Prostate gland (tissue), 2 donors: ENCODE results near the gene CPNE2. TPM values are rescaled to one million over a fixed set of nuclear protein-coding genes. Genes with fewer than 3 reads are reported as not detected.

Source experiments
- DNase-seq: peaks from one replicate; pipeline ENCODE4 v3.0.0-alpha.2; 2019; ENCODE audit warnings: low spot score
- H3K27ac ChIP-seq, 2 donors: fragments of 200-600 bp; sonication (generic); 2 replicates each; pipeline ENCODE4 v1.5.1; 2017 to 2019
- H3K27me3 ChIP-seq: fragments of 200-600 bp; sonication (generic); replicated peaks from 2 replicates; pipeline ENCODE4 v1.5.1; 2019; ENCODE audit not compliant: insufficient read depth
- H3K36me3 ChIP-seq, 2 donors: fragments of 200-600 bp; sonication (generic); 1 replicate in 1 of 2; 2 replicates in 1 of 2; pipeline versions ENCODE4 v1.5.1 to v1.8.1; 2017 to 2019
- H3K4me1 ChIP-seq: fragments of 200-600 bp; sonication (generic); replicated peaks from 2 replicates; pipeline ENCODE4 v1.5.1; 2019
- H3K4me3 ChIP-seq, 2 donors: fragments of 200-600 bp; sonication (generic); 2 replicates each; pipeline ENCODE4 v1.5.1; 2017 to 2019
- H3K9me3 ChIP-seq: fragments of 200-600 bp; sonication (generic); 2 replicates; pipeline ENCODE4 v1.5.1; 2017
- POLR2A ChIP-seq: fragments of 450-650 bp; IDR thresholded peaks from one replicate; pipeline ENCODE4 v1.6.1; 2016; ENCODE audit warnings: antibody characterized with exemption, mild to moderate bottlenecking
- POLR2AphosphoS5 ChIP-seq: sonication (generic); formaldehyde crosslinking; IDR thresholded peaks from one replicate; pipeline ENCODE4 v1.6.1; 2017; ENCODE audit warnings: antibody characterized with exemption
- WGBS: methylation state at CpG from one replicate; pipeline ENCODE4 v1.1.5; 2018; 5-methylcytosine and 5-hydroxymethylcytosine counted together
- intact Hi-C: fragments of 100-400 bp; cut with DNase I; formaldehyde crosslinking; loops from one replicate; pipeline ENCODE4 v1.14.2; 2022
- total RNA-seq, 2 donors: library from RNA; depleted of rRNA; stranded (reverse); fragments of >200 nt; gene quantifications; one replicate each; pipeline ENCODE4 v1.1.0, GENCODE V29; 2016
- TF ChIP-seq, protein P1 (sequence below), 4 experiments: fragments of 200-600 bp in 2 of 4; fragments of 450-650 bp in 2 of 4; sonication (generic) in 2 of 4; IDR thresholded peaks; 1 replicate in 3 of 4; 2 replicates in 1 of 4; pipeline ENCODE4 v1.5.1; 2016 to 2019; ENCODE audit warnings: antibody characterized with exemption in 4 of 4, mild to moderate bottlenecking in 2 of 4, moderate library complexity in 2 of 4

The CPNE2 gene
- total RNA-seq, 2 donors from 2014 or later, result 22.3 to 23.3 TPM

DNA sequence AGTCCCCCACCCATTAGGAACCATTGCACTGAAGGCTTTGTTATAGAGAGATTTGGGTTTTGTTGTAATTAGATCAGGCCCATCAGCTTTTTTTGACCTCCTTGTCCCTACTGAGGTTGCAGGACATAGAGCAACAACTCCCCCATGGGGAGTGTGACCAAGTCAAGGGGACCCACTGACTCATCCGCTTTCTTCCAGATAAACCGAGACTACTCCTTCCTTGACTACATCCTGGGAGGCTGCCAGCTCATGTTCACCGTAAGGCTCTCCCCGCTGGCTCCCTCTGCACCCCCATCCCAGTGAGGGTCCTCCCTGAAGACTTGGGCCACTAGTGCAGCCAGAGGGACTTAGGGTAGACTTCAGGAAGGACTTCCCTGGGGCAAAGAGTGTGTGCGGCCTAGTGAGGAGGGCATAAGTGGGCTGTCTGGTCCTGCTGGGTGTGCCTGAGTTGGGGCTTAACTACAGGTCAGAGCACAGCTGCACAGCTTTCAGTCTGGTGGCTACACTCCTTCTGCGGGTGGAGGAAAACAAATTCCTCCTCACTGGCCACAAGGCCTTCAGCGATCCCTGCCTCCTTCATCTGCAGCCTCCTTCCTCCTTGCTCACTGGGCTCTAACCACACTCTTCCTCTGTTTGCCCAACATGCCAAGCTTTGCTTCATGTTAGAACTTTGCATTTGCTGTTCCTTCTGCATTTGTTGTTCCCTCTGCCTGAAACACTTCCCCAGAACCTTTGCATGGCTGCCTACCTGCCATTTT is 31.0 kb downstream of the CPNE2 start:
- H3K9me3 ChIP-seq, result no peaks in the 10 kb centered on the region
- intact Hi-C loops, result no loop called here
- no peak overlapping the region for H3K4me3 ChIP-seq
- H3K27me3 ChIP-seq, result no peaks in the 10 kb centered on the region
- H3K36me3 ChIP-seq, result peaks cover 0 to 3% of the 10 kb centered on the region in 2 donors
- H3K27ac ChIP-seq, result no peak overlapping the region
- TF ChIP-seq POLR2A (no peak), POLR2AphosphoS5 (no peak)
- TF ChIP-seq, protein P1, sequence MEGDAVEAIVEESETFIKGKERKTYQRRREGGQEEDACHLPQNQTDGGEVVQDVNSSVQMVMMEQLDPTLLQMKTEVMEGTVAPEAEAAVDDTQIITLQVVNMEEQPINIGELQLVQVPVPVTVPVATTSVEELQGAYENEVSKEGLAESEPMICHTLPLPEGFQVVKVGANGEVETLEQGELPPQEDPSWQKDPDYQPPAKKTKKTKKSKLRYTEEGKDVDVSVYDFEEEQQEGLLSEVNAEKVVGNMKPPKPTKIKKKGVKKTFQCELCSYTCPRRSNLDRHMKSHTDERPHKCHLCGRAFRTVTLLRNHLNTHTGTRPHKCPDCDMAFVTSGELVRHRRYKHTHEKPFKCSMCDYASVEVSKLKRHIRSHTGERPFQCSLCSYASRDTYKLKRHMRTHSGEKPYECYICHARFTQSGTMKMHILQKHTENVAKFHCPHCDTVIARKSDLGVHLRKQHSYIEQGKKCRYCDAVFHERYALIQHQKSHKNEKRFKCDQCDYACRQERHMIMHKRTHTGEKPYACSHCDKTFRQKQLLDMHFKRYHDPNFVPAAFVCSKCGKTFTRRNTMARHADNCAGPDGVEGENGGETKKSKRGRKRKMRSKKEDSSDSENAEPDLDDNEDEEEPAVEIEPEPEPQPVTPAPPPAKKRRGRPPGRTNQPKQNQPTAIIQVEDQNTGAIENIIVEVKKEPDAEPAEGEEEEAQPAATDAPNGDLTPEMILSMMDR (IDR thresholded peaks at IDR 0.05), result no peak
- no peak for DNase-seq
- H3K4me1 ChIP-seq, result no peaks in the 10 kb centered on the region
- 95% methylated on average over 7 of the region's 7 CpGs for WGBS

DNA sequence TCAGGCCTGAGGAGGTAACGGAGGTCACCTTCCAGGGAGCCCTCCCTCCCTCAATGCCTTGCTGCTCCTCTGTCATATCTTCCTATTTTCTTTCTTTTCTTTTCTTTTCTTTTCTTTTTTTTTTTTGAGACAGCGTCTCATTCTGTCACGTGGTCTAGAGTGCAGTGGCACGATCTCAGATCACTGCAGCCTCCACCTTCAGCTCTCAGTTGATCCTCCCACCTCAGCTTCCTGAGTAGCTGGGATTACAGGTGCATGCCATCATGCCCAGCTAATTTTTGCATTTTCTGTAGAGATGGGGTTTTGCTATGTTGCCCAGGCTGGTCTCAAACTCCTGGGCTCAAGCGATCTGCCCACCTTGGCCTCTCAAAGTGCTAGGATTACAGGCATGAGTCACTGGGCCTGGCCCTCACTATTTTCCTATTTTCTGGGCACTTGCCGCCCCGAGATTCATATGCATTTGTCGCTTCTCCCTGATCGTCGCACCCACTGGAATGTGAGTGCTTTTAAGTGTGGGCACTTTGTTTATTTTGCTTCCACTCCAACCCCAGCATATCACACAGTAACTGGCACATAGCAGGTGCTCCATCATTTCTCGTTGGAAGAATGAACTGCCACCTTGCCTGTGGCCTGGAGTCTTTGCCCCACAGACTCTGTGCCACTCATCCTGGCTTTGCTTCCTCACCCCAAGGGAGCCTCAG is 31.7 kb downstream of the CPNE2 start:
- Histone ChIP-seq H3K36me3 (peaks cover 0 to 3% of the 10 kb centered on the region in 2 donors), H3K27me3 (no peaks in the 10 kb centered on the region), H3K4me1 (no peaks in the 10 kb centered on the region), H3K9me3 (no peaks in the 10 kb centered on the region), H3K4me3 (no peak overlapping the region), H3K27ac (no peak overlapping the region)
- 57% methylated on average over 11 of the region's 11 CpGs for WGBS
- intact Hi-C loops, result no loop called here
- no peak for DNase-seq
- no peak for TF ChIP-seq POLR2A
- TF ChIP-seq POLR2AphosphoS5, result no peak
- TF ChIP-seq, protein P1 (IDR thresholded peaks at IDR 0.05), result no peak

DNA sequence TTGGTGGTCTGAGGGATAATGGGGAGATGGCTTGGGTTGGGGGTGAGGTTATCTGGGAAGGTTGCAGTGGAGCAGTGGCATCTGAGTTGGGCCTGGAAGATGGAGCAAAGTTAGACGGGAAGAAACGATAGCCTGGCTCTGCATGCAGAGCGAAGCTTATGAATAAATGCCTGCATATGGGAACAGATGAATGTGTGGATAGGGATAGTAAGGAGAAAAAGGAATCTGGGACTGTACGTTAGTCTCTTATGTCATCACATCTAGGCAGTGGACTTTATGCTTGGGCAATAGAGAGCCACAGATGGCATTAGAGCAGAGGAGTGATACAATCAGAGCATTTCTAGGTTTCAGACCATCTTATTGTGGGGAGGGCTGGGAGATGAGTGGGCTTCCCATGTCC is 33.0 kb downstream of the CPNE2 start:
- Histone ChIP-seq H3K9me3 (no peaks in the 10 kb centered on the region), H3K27me3 (no peaks in the 10 kb centered on the region), H3K36me3 (no peaks in the 10 kb centered on the region), H3K27ac (no peak overlapping the region), H3K4me3 (no peak overlapping the region), H3K4me1 (no peaks in the 10 kb centered on the region)
- no peak for DNase-seq
- intact Hi-C loops, result no loop called here
- 97% methylated on average over 4 of the region's 4 CpGs for WGBS
- TF ChIP-seq POLR2AphosphoS5, result no peak
- no peak for TF ChIP-seq POLR2A
- TF ChIP-seq, protein P1 (IDR thresholded peaks at IDR 0.05), result no peak

DNA sequence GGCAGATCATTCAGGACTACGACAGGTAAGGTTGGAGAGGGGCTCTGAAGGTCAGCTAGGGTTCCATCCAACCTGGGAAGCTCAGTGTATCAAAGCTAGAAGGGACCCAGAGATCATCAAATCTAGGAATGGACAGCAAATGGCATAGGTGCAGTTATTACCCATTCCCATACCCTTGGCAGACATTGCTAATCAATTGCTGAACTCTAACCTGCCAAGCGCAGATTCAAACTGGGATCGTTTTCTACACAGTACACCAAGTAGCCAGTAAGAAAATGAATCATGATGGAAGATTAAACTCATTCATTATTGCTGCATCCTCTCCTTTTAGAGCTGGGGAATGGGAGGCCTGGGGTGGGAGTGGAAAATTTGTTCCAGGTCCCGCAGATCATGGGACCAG is 33.6 kb downstream of the CPNE2 start:
- DNase-seq, result no peak
- no peaks in the 10 kb centered on the region for H3K36me3 ChIP-seq
- no peaks in the 10 kb centered on the region for H3K4me1 ChIP-seq
- intact Hi-C loops, result no loop called here
- no peak overlapping the region for H3K4me3 ChIP-seq
- WGBS, result 96% methylated on average over 4 of the region's 4 CpGs
- H3K27me3 ChIP-seq, result no peaks in the 10 kb centered on the region
- no peak for TF ChIP-seq POLR2A
- TF ChIP-seq POLR2AphosphoS5, result no peak
- TF ChIP-seq, protein P1 (IDR thresholded peaks at IDR 0.05), result no peak
- H3K27ac ChIP-seq, result no peak overlapping the region
- H3K9me3 ChIP-seq, result no peaks in the 10 kb centered on the region

DNA sequence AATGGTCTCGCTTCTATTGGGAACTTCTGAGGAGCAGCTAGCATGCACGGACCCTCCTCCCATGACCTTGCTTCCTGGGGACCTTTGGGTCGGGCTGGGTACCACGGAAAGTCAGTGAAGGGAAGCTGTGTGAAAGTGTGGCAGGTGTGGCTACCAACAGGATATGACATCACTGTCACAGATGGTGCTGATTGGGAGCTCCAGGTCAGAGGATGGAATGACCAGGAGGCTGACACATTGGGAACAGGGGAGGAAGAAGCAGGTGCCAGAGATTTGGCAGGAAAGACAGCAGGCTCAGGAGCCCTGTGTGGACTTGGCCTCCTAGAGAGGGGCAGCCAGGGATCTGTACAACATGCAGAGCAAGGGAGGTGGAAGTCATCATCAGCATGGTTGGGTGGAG is 34.0 kb downstream of the CPNE2 start:
- DNase-seq, result no peak
- TF ChIP-seq POLR2AphosphoS5 (no peak), POLR2A (no peak)
- TF ChIP-seq, protein P1 (IDR thresholded peaks at IDR 0.05), result no peak
- H3K36me3 ChIP-seq, result no peaks in the 10 kb centered on the region
- WGBS, result 89% methylated on average over 4 of the region's 4 CpGs
- no peaks in the 10 kb centered on the region for H3K9me3 ChIP-seq
- H3K4me1 ChIP-seq, result no peaks in the 10 kb centered on the region
- H3K4me3 ChIP-seq, result no peak overlapping the region
- no peak overlapping the region for H3K27ac ChIP-seq
- intact Hi-C loops, result no loop called here
- no peaks in the 10 kb centered on the region for H3K27me3 ChIP-seq
